ENCODE measurements around the gene GRWD1. TPM values are rescaled to one million over a fixed set of nuclear protein-coding genes. Genes with fewer than 3 reads are reported as not detected.
"Not testable (repeated sequence)": the region's sequence is repeated elsewhere in the genome, so short reads cannot be mapped to it uniquely, and the experiment has no call there.

The GRWD1 gene
- total RNA-seq, 2 donors from 2014 or later: 32.8 to 46.3 TPM

GRCh38 chr19:48480558-48481500, 35.0 kb downstream of the GRWD1 start:
- peak; percentile 69 to 77 for ATAC-seq
- peaks cover 0 to 8% of the 10 kb centered on the region in 2 donors for H3K36me3 Mint-ChIP-seq
- H3K27ac Mint-ChIP-seq: peak overlapping the region; percentile 85 to 88

DNA sequence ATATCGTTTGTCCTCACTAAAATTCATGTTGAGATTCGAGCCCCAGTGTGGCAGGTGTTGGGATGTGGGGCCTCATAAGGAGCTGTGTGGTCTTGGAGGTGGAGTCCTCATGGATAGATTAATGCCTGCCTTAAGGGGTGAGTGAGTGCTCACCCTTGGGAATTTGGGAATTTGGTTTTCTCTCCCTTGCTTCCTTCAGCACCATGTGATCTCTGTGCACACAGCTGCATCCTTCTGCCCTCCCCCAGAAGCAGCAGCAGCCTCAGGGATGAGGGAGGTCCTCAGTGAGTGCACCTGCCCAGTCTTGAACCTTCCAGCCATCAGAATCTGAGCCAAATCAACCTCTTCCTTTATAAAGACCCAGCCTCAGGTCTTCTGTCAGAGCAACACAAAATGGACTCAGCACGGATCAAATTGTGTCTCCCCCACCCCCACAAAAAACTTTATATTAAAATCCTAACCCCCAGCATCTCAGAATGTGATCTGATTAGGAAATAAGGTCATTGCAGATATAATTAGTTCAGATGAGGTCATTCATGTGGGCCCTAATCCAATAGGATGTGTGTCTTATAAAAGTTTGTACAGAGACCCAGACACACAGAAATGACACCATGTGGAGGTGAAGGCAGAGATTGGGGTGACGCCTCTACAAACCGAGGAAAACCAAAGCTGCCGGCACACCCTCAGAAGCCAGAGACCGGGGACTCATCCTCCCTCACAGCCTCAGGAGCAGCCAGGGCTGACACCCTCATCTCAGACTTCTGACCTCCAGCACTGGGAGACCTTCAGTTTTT, 36.3 kb downstream of the GRWD1 start:
- H3K9me3 Mint-ChIP-seq: no peaks in the 10 kb centered on the region
- peak overlapping the region in 1 of 2 donors; percentile 88 for H3K27ac Mint-ChIP-seq
- DNase-seq (ENCODE audit: low spot score in 2 of 2) (no peak), ATAC-seq (no peak)
- peaks cover 0 to 8% of the 10 kb centered on the region in 2 donors for H3K36me3 Mint-ChIP-seq

More at GRCh38 chr19:48480558-48481500, 35.0 kb downstream of the GRWD1 start:
- no peaks in the 10 kb centered on the region for H3K9me3 Mint-ChIP-seq
- peak in 1 of 2 donors; percentile 51 for DNase-seq (ENCODE audit: low spot score in 2 of 2)

GRCh38 chr19:48483301-48483700, 37.5 kb downstream of the GRWD1 start:
- ATAC-seq (no peak), DNase-seq (ENCODE audit: low spot score in 2 of 2) (no peak)
- H3K9me3 Mint-ChIP-seq: no peaks in the 10 kb centered on the region
- peaks cover 0 to 8% of the 10 kb centered on the region in 2 donors for H3K36me3 Mint-ChIP-seq
- H3K27ac Mint-ChIP-seq: peak overlapping the region in 1 of 2 donors; percentile 24

- H3K27ac Mint-ChIP-seq: peak overlapping the region in 1 of 2 donors; percentile 26
- H3K36me3 Mint-ChIP-seq: peaks cover 0 to 4% of the 10 kb centered on the region in 2 donors
- ATAC-seq: no peak
- DNase-seq (ENCODE audit: low spot score in 2 of 2): no peak
- no peaks in the 10 kb centered on the region for H3K9me3 Mint-ChIP-seq
Observed at GRCh38 chr19:48484247-48484893, 38.6 kb downstream of the GRWD1 start.

- ATAC-seq (no peak), DNase-seq (ENCODE audit: low spot score in 2 of 2) (no peak)
- Mint-ChIP-seq H3K27ac (no peak overlapping the region), H3K36me3 (no peaks in the 10 kb centered on the region), H3K9me3 (no peaks in the 10 kb centered on the region)
Observed at GRCh38 chr19:48484931-48485612, 39.3 kb downstream of the GRWD1 start.

DNA sequence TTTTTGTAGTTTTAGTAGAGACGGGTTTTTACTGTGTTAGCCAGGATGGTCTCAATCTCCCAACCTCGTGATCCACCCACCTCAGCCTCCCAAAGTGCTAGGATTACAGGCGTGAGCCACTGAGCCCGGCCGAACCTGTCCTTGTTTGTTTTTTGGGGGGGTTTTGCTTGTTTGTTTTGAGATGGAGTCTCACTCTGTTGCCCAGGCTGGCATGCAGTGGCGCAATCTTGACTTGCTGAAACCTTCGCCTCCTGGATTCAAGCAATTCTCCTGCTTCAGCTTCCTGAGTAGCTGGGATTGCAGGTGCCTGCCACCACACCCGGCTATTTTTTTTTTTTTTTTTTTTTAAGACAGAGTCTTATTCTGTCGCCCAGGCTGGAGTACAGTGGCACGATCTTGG, 40.9 kb downstream of the GRWD1 start:
- not testable (repeated sequence) for H3K36me3 Mint-ChIP-seq; DNase-seq (ENCODE audit: low spot score in 2 of 2); H3K27ac Mint-ChIP-seq; H3K9me3 Mint-ChIP-seq; ATAC-seq

- H3K27ac Mint-ChIP-seq: no peak overlapping the region
- ATAC-seq: no peak
- no peak for DNase-seq (ENCODE audit: low spot score in 2 of 2)
Observed at GRCh38 chr19:48487544-48487943, 41.8 kb downstream of the GRWD1 start.

GRCh38 chr19:48487948-48488347, 42.2 kb downstream of the GRWD1 start:
- Mint-ChIP-seq H3K36me3 (peaks cover 0 to 9% of the 10 kb centered on the region in 2 donors), H3K27ac (no peak overlapping the region), H3K9me3 (no peaks in the 10 kb centered on the region)
- no peak for ATAC-seq
- DNase-seq (ENCODE audit: low spot score in 2 of 2): no peak

More at GRCh38 chr19:48487544-48487943, 41.8 kb downstream of the GRWD1 start:
- peaks cover 0 to 8% of the 10 kb centered on the region in 2 donors for H3K36me3 Mint-ChIP-seq
- no peaks in the 10 kb centered on the region for H3K9me3 Mint-ChIP-seq

- not testable (repeated sequence) for ATAC-seq; DNase-seq (ENCODE audit: low spot score in 2 of 2); H3K36me3 Mint-ChIP-seq; H3K9me3 Mint-ChIP-seq
- H3K27ac Mint-ChIP-seq: peak overlapping the region in 1 of 2 donors; percentile 53
Observed at GRCh38 chr19:48488478-48488877, 42.7 kb downstream of the GRWD1 start.

DNA sequence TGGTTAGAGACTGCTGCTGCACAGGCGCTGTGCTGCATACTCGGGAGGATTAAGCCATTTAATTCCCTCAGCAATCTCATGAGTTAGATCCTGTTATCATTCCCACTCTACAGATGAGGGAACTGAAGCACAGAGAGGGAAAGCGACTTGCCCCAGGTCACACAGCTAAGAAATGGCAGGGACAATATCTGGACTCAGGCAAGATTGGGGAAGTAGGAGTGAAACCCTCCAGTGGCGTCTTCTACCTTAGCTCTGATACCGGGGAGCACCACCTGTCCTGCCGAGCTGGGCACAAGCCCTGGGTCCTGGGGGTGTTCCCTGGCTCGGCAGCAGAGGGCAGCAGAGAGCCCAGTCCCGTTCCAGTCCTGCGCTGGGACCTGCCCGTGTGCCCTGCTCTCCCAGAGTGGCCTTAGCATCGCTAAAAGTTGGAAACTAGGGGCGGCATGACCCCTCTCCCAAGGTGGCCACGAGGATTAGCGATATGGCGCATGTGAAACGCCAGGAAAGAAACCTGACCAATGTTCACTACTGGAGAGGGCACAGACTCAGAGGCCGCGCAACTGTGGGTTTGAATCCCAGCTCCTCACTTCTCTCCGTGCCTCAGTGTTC, 43.9 kb downstream of the GRWD1 start:
- DNase-seq (ENCODE audit: low spot score in 2 of 2) (peak; percentile 80 to 94), ATAC-seq (peak; percentile 32 to 63)
- Mint-ChIP-seq H3K9me3 (no peaks in the 10 kb centered on the region), H3K36me3 (peaks cover 5 to 14% of the 10 kb centered on the region in 2 donors), H3K27ac (no peak overlapping the region)

- DNase-seq (ENCODE audit: low spot score in 2 of 2) (peak in 1 of 2 donors; percentile 32), ATAC-seq (peak in 1 of 2 donors; percentile 12)
- Mint-ChIP-seq H3K27ac (no peak overlapping the region), H3K9me3 (no peaks in the 10 kb centered on the region), H3K36me3 (peaks cover 7 to 14% of the 10 kb centered on the region in 2 donors)
Observed at GRCh38 chr19:48490981-48491792, 45.4 kb downstream of the GRWD1 start.

GRCh38 chr19:48491793-48492123, 46.0 kb downstream of the GRWD1 start:
- DNase-seq (ENCODE audit: low spot score in 2 of 2): no peak
- no peak for ATAC-seq
- Mint-ChIP-seq H3K27ac (no peak overlapping the region), H3K9me3 (no peaks in the 10 kb centered on the region), H3K36me3 (peaks cover 7 to 14% of the 10 kb centered on the region in 2 donors)

GRCh38 chr19:48492925-48493717, 47.3 kb downstream of the GRWD1 start:
- peak overlapping the region in 1 of 2 donors; percentile 38 for H3K27ac Mint-ChIP-seq
- H3K36me3 Mint-ChIP-seq: peaks cover 7 to 14% of the 10 kb centered on the region in 2 donors
- H3K9me3 Mint-ChIP-seq: no peaks in the 10 kb centered on the region
- DNase-seq (ENCODE audit: low spot score in 2 of 2) (peak; percentile 77 to 86), ATAC-seq (peak; percentile 78 to 81)

- no peak for DNase-seq (ENCODE audit: low spot score in 2 of 2)
- peaks cover 7 to 14% of the 10 kb centered on the region in 2 donors for H3K36me3 Mint-ChIP-seq
- ATAC-seq: peak; percentile 13 to 14
- no peaks in the 10 kb centered on the region for H3K9me3 Mint-ChIP-seq
- peak overlapping the region in 1 of 2 donors; percentile 94 for H3K27ac Mint-ChIP-seq
Observed at GRCh38 chr19:48493718-48494401, 48.1 kb downstream of the GRWD1 start.

Measured in activated naive CD4-positive, alpha-beta T cell treated with anti-CD3 and anti-CD28 coated beads, Interleukin-2, amount 50 U/mL, for 72 hours (primary cell).